ENCODE data around the gene SC5D. TPM values are rescaled to one million over a fixed set of nuclear protein-coding genes. Genes with fewer than 3 reads are reported as not detected.

SC5D gene
- total RNA-seq, 1 experiment from 2014 or later: 38.4 TPM

DNA sequence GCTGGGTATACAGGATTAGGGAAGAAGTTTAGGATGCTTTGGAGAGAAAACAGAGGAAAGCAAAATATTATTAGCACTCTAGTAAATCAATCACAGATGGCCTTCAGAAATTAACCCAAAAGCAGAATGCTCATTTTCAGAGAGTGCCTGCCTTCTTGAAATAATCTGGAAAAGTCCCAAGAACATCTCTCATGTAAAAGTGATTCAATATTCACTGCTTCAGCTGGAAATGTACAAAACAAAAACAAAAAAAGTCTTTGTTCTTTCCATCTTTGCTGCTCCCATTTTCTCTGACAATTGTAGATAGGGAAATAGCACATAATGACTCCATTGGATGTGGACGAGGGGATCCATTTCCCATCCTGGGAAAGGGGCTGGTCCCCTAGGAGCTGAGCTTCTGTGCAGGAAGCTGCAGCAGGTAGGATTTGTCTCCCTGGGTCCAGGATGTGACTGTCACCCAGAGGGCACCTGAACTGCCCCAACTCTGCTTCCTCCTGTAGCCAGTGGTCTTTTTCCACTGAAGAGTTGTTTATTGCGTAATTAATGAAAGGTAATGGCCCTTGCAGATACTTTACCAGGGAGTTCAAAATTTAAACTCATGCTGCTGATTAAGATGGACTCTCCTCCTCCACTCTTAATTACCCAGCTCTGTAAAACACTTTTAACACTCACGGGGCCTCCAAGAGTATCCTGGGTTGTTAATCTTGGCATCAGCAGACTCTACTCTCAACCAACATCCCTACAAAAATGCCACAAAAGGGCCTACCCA, 57.9 kb downstream of the SC5D start:
- no peaks in the 10 kb centered on the region for H3F3A ChIP-seq (ENCODE audit: low read length, unreplicated experiment)
- no peak for TF ChIP-seq CTCF (conservative IDR thresholded peaks at IDR 0.05; ENCODE audit: low read depth, low read length)
- TF ChIP-seq EZH2 (IDR thresholded peaks at IDR 0.05; ENCODE audit: low read length, unreplicated experiment): no peak
- TF ChIP-seq EZH2phosphoT487 (IDR thresholded peaks at IDR 0.05; ENCODE audit: borderline replicate concordance, low read length): no peak
- POLR2A ChIA-PET (ENCODE audit: unreplicated experiment): no interaction called here
- no peak overlapping the region for H2AFZ ChIP-seq (ENCODE audit: low read length)
- no peak overlapping the region for H3K9ac ChIP-seq (ENCODE audit: low read length)
- no peak overlapping the region for H3K4me2 ChIP-seq (ENCODE audit: low read length)
- H3K4me3 ChIP-seq (ENCODE audit: low read length): no peak overlapping the region
- H3K4me1 ChIP-seq (ENCODE audit: insufficient read depth, low read length): 0 out of 2 replicates have a peak, but pooled peaks cover 8% of the 10 kb centered on the region
- H4K20me1 ChIP-seq (ENCODE audit: low read length): no peaks in the 10 kb centered on the region
- intact Hi-C loops (cut with micrococcal nuclease): no loop called here
- CTCF ChIA-PET: interaction anchor here (0.6 kb wide), 1 partner anchor 440 kb away, joined by 5 read pairs; no protein-coding TSS in a partner anchor
- DNase-seq: no peak
- no TSS peak for BruUV-seq (replicated peaks)
- H3K9me3 ChIP-seq (ENCODE audit: low read length): no peaks in the 10 kb centered on the region
- no peak for ATAC-seq
- H3K79me2 ChIP-seq (ENCODE audit: low read length): no peaks in the 10 kb centered on the region
- H3K27ac ChIP-seq (ENCODE audit: low read length): no peak overlapping the region
- H3K9me2 ChIP-seq (replicated peaks; ENCODE audit: low read length): no peaks in the 10 kb centered on the region
- no peaks in the 10 kb centered on the region for H3K36me3 ChIP-seq (ENCODE audit: low read depth, low read length)
- H3K27me3 ChIP-seq (ENCODE audit: low read length): no peaks in the 10 kb centered on the region

DNA sequence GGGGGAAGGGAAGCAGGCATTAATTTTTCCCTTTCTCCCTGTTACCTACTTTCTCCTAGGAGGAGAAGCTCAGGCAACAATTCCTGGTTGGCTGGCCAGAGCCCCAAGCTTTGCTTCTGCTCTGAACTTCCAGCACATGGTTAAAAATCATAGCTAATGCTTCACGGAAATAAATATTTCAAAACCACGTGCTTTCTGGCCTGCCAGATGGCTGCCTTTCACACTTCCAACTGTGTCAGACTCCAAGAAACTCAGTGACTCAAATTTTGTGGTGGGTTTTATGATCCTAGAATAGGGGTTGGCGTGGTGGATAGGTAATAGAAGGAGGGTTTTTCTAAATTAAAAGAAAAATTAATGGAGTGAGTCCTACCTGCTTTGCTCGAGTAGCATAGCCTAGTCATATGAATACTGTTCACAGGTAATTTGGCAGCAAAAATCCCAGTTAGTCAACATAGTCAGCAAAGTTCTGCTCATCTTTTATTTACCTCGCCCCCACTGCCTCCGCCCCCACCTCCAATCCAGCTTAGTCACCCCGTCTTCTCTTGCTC, 58.6 kb downstream of the SC5D start:
- Histone ChIP-seq H3K9me3 (ENCODE audit: low read length) (no peaks in the 10 kb centered on the region), H3K27ac (ENCODE audit: low read length) (no peak overlapping the region), H3K79me2 (ENCODE audit: low read length) (no peaks in the 10 kb centered on the region), H3K4me2 (ENCODE audit: low read length) (no peak overlapping the region), H3K9ac (ENCODE audit: low read length) (no peak overlapping the region), H3K9me2 (replicated peaks; ENCODE audit: low read length) (no peaks in the 10 kb centered on the region), H3K27me3 (ENCODE audit: low read length) (no peaks in the 10 kb centered on the region), H3K4me1 (ENCODE audit: insufficient read depth, low read length) (peaks cover 9% of the 10 kb centered on the region; the same call in 1 of the 2 replicates), H2AFZ (ENCODE audit: low read length) (no peak overlapping the region), H4K20me1 (ENCODE audit: low read length) (no peaks in the 10 kb centered on the region), H3K4me3 (ENCODE audit: low read length) (no peak overlapping the region), H3F3A (ENCODE audit: low read length, unreplicated experiment) (no peaks in the 10 kb centered on the region), H3K36me3 (ENCODE audit: low read depth, low read length) (no peaks in the 10 kb centered on the region)
- no peak for TF ChIP-seq CTCF (conservative IDR thresholded peaks at IDR 0.05; ENCODE audit: low read depth, low read length)
- TF ChIP-seq EZH2phosphoT487 (IDR thresholded peaks at IDR 0.05; ENCODE audit: borderline replicate concordance, low read length): no peak
- no peak for TF ChIP-seq EZH2 (IDR thresholded peaks at IDR 0.05; ENCODE audit: low read length, unreplicated experiment)
- intact Hi-C loops (cut with micrococcal nuclease): no loop called here
- CTCF ChIA-PET: no interaction called here
- POLR2A ChIA-PET (ENCODE audit: unreplicated experiment): no interaction called here
- no TSS peak for BruUV-seq (replicated peaks)
- no peak for DNase-seq
- ATAC-seq: no peak

Measured in PC-3 (cell line).